Measurements from ENCODE around the gene KCNH3. TPM values are rescaled to one million over a fixed set of nuclear protein-coding genes. Genes with fewer than 3 reads are reported as not detected.

KCNH3 gene
- total and polyA plus RNA-seq, 2 of the 8 experiments (the other 6 are each of a cell fraction or from before 2014, with no cell fraction given) = 0.24 to 0.50 TPM

GRCh38 chr12:49491823-49492222 lies 47.0 kb upstream of the KCNH3 start:
- DNase-seq (ENCODE audit: low read depth in 1 of 2, low spot score in 2 of 2) = no peak
- Histone ChIP-seq H2BK120ac (replicated peaks; ENCODE audit: low read depth, low read length) (no peak overlapping the region), H3K4me1 (replicated peaks in 1 of 4; ENCODE audit: control insufficient read depth in 3 of 4, insufficient read depth in 4 of 4, low read length in 3 of 4) (peaks cover 0 to 4% (median under 1%) of the 10 kb centered on the region in 4 experiments; a peak in 2 of 7 replicates), H3K4me2 (ENCODE audit: insufficient read depth in 1 of 2, low read depth in 2 of 2, low read length in 2 of 2) (no peak overlapping the region), H3K56ac (replicated peaks; ENCODE audit: insufficient read length, low read depth, low read length) (no peak overlapping the region), H3K23ac (ENCODE audit: insufficient read length) (no peak overlapping the region), H3K9me3 (ENCODE audit: insufficient read depth in 2 of 2, low read depth in 1 of 2, low read length in 1 of 2) (no peaks in the 10 kb centered on the region), H2AK5ac (ENCODE audit: low read depth, low read length) (no peak overlapping the region), H4K5ac (ENCODE audit: insufficient read length, low read depth, low read length) (no peak overlapping the region), H3K4ac (replicated peaks; ENCODE audit: insufficient read length, low read depth, low read length) (no peak overlapping the region), H3K18ac (ENCODE audit: extremely low read depth, low read length) (no peak overlapping the region), H2BK15ac (ENCODE audit: low read length) (no peak overlapping the region), H3K9ac (replicated peaks in 1 of 4; ENCODE audit: extremely low read depth in 1 of 4, low read depth in 3 of 4, low read length in 3 of 4) (no peak overlapping the region), H3K4me3 (ENCODE audit: extremely low read depth in 1 of 4, insufficient read depth in 2 of 4, low read depth in 3 of 4, low read length in 4 of 4) (no peak overlapping the region), H4K20me1 (replicated peaks in 1 of 2; ENCODE audit: control insufficient read depth in 1 of 2, insufficient read depth in 2 of 2, low read length in 2 of 2) (no peaks in the 10 kb centered on the region), H3K27me3 (replicated peaks in 1 of 4; ENCODE audit: control insufficient read depth in 3 of 4, extremely low read depth in 1 of 4, insufficient read depth in 3 of 4, low read length in 3 of 4) (no peaks in the 10 kb centered on the region), H3K23me2 (ENCODE audit: low read depth, low read length) (no peaks in the 10 kb centered on the region), H2BK5ac (ENCODE audit: low read depth, low read length) (no peak overlapping the region), H3K14ac (ENCODE audit: insufficient read length) (no peak overlapping the region), H3K27ac (ENCODE audit: low read depth, low read length) (no peak overlapping the region), H3K79me1 (ENCODE audit: low read depth, low read length) (no peaks in the 10 kb centered on the region), H2AFZ (ENCODE audit: low read length) (no peak overlapping the region), H4K91ac (replicated peaks; ENCODE audit: insufficient read length, low read length) (no peak overlapping the region), H3K36me3 (ENCODE audit: control insufficient read depth in 2 of 4, insufficient read depth in 4 of 4, low read length in 3 of 4) (peaks cover 0 to 4% (median 1%) of the 10 kb centered on the region in 4 experiments; a peak in 2 of 8 replicates), H3K79me2 (ENCODE audit: control insufficient read depth in 1 of 2, insufficient read depth in 2 of 2, low read length in 2 of 2) (no peaks in the 10 kb centered on the region), H4K8ac (ENCODE audit: extremely low read depth, insufficient read depth, low read length) (no peak overlapping the region), H2BK12ac (ENCODE audit: low read depth, low read length) (no peak overlapping the region), H2BK20ac (ENCODE audit: low read length) (no peak overlapping the region)
- ChIA-PET POLR2A (ENCODE audit: partially characterized antibody) (interaction anchor here (1.4 kb wide), 1 partner anchor 125 kb away, joined by 3 read pairs; the partner anchor contains the start of gene SPATS2), CTCF (ENCODE audit: partially characterized antibody) (interaction anchor here (0.8 to 1.3 kb wide), 5 partner anchors 13 to 160 kb away, joined by 3 to 7 read pairs (median 3); no protein-coding TSS in a partner anchor)
- WGBS, 2 experiments (ENCODE audit: extremely low coverage in 1 of 2, insufficient coverage in 1 of 2, insufficient read length in 1 of 2, insufficient replicate concordance in 2 of 2, low coverage in 1 of 2, low lambda C conversion rate in 2 of 2, missing lambda C conversion rate in 1 of 2) = 82% methylated on average over 1 of the region's 1 CpG; no CpG with 5 or more reads in 1 of the 2 experiments
- FAIRE-seq = no peak
- no peak for TF ChIP-seq CHD2 (IDR thresholded peaks at IDR 0.05; ENCODE audit: low read length)
- no peak for TF ChIP-seq SP4 (IDR thresholded peaks at IDR 0.05; ENCODE audit: low read length)

Data from H1 (cell line).